PC-3 (cell line): ENCODE results near the gene NUDT22.

Experiments used
- EZH2 ChIP-seq: fragments of 300-600 bp; sonication (generic); IDR thresholded peaks from one replicate; pipeline ENCODE4 v1.6.1; 2017; ENCODE audit warnings: antibody characterized with exemption, mild to moderate bottlenecking, low read length; ENCODE audit not compliant: unreplicated experiment
- EZH2phosphoT487 ChIP-seq: fragments of 300-600 bp; sonication (generic); IDR thresholded peaks from 2 replicates; pipeline ENCODE4 v1.6.1; 2018; ENCODE audit warnings: mild to moderate bottlenecking, antibody characterized with exemption, low read length, borderline replicate concordance
- TF ChIP-seq, protein P1 (sequence below): fragments of 300-600 bp; sonication (generic); conservative IDR thresholded peaks from 2 replicates; pipeline ENCODE4 v1.5.1; 2017; ENCODE audit warnings: antibody characterized with exemption, low read depth, mild to moderate bottlenecking, low read length

DNA sequence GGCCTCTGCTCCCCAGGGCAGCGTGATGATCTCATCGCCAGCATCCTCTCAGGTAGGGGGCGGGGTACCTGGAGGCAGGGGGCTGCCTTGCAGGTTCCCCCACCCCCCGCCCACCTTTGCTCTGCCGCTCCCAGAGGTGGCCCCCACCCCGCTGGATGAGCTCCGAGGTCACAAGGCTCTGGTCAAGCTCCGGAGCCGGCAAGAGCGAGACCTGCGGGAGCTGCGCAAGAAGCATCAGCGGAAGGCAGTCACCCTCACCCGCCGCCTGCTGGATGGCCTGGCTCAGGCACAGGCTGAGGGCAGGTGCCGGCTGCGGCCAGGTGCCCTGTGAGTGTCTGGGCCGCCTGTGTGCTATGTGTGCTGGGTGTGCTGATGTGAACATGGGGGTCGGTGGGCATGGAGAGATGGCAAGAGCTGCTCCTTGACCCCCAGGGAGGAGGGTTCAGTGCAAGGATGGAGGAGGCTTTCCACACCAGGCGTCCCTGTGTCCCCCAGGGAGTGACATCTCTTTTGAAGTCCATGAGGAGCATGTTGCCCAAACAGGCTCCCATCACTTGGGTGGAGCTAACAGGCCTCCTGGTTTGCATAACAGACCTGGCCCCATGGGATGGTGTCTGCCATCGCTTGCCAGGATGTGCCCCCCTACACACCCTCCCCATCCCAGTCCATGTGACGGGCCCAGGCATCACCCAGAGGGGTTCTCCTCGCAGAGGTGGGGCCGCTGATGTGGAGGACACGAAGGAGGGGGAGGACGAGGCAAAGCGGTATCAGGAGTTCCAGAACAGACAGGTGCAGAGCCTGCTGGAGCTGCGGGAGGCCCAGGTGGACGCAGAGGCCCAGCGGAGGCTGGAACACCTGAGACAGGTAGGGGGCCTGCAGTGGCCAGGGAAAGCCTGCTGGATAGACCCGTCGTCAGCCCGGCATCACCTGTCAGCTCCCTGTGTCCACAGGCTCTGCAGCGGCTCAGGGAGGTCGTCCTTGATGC, 39.4 kb downstream of the NUDT22 start:
- TF ChIP-seq, protein P1, sequence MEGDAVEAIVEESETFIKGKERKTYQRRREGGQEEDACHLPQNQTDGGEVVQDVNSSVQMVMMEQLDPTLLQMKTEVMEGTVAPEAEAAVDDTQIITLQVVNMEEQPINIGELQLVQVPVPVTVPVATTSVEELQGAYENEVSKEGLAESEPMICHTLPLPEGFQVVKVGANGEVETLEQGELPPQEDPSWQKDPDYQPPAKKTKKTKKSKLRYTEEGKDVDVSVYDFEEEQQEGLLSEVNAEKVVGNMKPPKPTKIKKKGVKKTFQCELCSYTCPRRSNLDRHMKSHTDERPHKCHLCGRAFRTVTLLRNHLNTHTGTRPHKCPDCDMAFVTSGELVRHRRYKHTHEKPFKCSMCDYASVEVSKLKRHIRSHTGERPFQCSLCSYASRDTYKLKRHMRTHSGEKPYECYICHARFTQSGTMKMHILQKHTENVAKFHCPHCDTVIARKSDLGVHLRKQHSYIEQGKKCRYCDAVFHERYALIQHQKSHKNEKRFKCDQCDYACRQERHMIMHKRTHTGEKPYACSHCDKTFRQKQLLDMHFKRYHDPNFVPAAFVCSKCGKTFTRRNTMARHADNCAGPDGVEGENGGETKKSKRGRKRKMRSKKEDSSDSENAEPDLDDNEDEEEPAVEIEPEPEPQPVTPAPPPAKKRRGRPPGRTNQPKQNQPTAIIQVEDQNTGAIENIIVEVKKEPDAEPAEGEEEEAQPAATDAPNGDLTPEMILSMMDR = no peak
- TF ChIP-seq EZH2 = no peak
- TF ChIP-seq EZH2phosphoT487 = no peak
